Measurements from ENCODE around the gene SLC5A5.

SLC5A5 gene

GRCh38 chr19:17847538-17848366 lies 24.0 kb upstream of the SLC5A5 start, which contains the start of gene JAK3:
TSS of gene JAK3 (minus strand) at chr19:17847982. CDS start at chr19:17844417, 3,565 bp downstream.
- peak; percentile 81 for DNase-seq

GRCh38 chr19:17848595-17849292 lies 23.0 kb upstream of the SLC5A5 start:
- DNase-seq: no peak

GRCh38 chr19:17854061-17854460 lies 17.7 kb upstream of the SLC5A5 start:
- DNase-seq: no peak

GRCh38 chr19:17855280-17856152 lies 16.2 kb upstream of the SLC5A5 start:
- DNase-seq: peak; percentile 93

GRCh38 chr19:17859533-17860330 lies 12.0 kb upstream of the SLC5A5 start, which contains the start of gene RPL18A:
TSS of gene RPL18A (plus strand) at chr19:17859910. CDS start at chr19:17859957, 47 bp downstream.
- DNase-seq: peak; percentile 98

- DNase-seq: no peak
These were observed 11.3 kb upstream of the SLC5A5 start for GRCh38 chr19:17860331-17860992.

GRCh38 chr19:17860993-17861360 lies 10.8 kb upstream of the SLC5A5 start:
- no peak for DNase-seq

- no peak for DNase-seq
These were observed 10.0 kb upstream of the SLC5A5 start for GRCh38 chr19:17861542-17862402.

- DNase-seq: no peak
These were observed 8.8 kb upstream of the SLC5A5 start for GRCh38 chr19:17862711-17863519.

GRCh38 chr19:17863520-17864182 lies 8.1 kb upstream of the SLC5A5 start:
- no peak for DNase-seq

- DNase-seq: no peak
These were observed 6.1 kb upstream of the SLC5A5 start for GRCh38 chr19:17865364-17866311.

- DNase-seq: no peak
These were observed 5.3 kb upstream of the SLC5A5 start for GRCh38 chr19:17866312-17866963.

- no peak for DNase-seq
These were observed 4.7 kb upstream of the SLC5A5 start for GRCh38 chr19:17866964-17867486.

GRCh38 chr19:17868669-17869068 lies 3.1 kb upstream of the SLC5A5 start:
- no peak for DNase-seq

- DNase-seq: no peak
These were observed 2.6 kb upstream of the SLC5A5 start for GRCh38 chr19:17869114-17869608.

GRCh38 chr19:17871032-17871877 lies 490 bp upstream of the SLC5A5 start:
- no peak for DNase-seq
